NOMO-1 (cell line): ENCODE measurements around the gene RSPH1.
A peak's percentile ranks its signal among the peaks of the same experiment; 100 is the strongest.

Source experiments
- DNase-seq, 2 experiments: peaks; one replicate each; lab custom pipeline; 2025; ENCODE audit not compliant: unreplicated experiment in 2 of 2; lab: John Stamatoyannopoulos, UW

Gene RSPH1

GRCh38 chr21:42513985-42514882 lies 18.2 kb upstream of the RSPH1 start:
- DNase-seq, result peak; percentile 27 to 31

- DNase-seq, result peak; percentile 31 to 32
These were observed 17.3 kb upstream of the RSPH1 start, which contains the start of gene SLC37A1 for GRCh38 chr21:42513151-42513984. Gene SLC37A1 (plus strand): TSS chr21:42513852. CDS start chr21:42518455, 4,603 bp downstream.

GRCh38 chr21:42512346-42513034 lies 16.5 kb upstream of the RSPH1 start:
- no peak for DNase-seq

GRCh38 chr21:42509244-42509643 lies 13.2 kb upstream of the RSPH1 start:
- DNase-seq, result no peak

- DNase-seq, result no peak
These were observed 12.3 kb upstream of the RSPH1 start for GRCh38 chr21:42508371-42508770.

GRCh38 chr21:42507418-42507817 lies 11.4 kb upstream of the RSPH1 start:
- no peak for DNase-seq

GRCh38 chr21:42505090-42505726 lies 9.2 kb upstream of the RSPH1 start:
- DNase-seq, result peak; percentile 79 to 84

GRCh38 chr21:42503711-42504110 lies 7.7 kb upstream of the RSPH1 start:
- DNase-seq, result peak in 1 of 2 experiments; percentile 34

GRCh38 chr21:42500736-42501135 lies 4.7 kb upstream of the RSPH1 start:
- no peak for DNase-seq

- no peak for DNase-seq
These were observed 4.2 kb upstream of the RSPH1 start for GRCh38 chr21:42500225-42500624.

GRCh38 chr21:42499444-42500112 lies 3.6 kb upstream of the RSPH1 start:
- no peak for DNase-seq

GRCh38 chr21:42498012-42498411 lies 2.0 kb upstream of the RSPH1 start:
- DNase-seq, result no peak

- no peak for DNase-seq
These were observed 797 bp upstream of the RSPH1 start for GRCh38 chr21:42496839-42497202.

- no peak for DNase-seq
These were observed 282 bp downstream of the RSPH1 start for GRCh38 chr21:42495765-42496119.

GRCh38 chr21:42495027-42495426 lies 997 bp downstream of the RSPH1 start:
- DNase-seq, result no peak

GRCh38 chr21:42493109-42494060 lies 2.6 kb downstream of the RSPH1 start:
- no peak for DNase-seq

GRCh38 chr21:42492201-42492600 lies 3.8 kb downstream of the RSPH1 start:
- DNase-seq, result no peak

- DNase-seq, result no peak
These were observed 4.7 kb downstream of the RSPH1 start for GRCh38 chr21:42491328-42491727.

- no peak for DNase-seq
These were observed 5.3 kb downstream of the RSPH1 start for GRCh38 chr21:42490720-42491119.
